Measurements from ENCODE around the gene F2.

DNA sequence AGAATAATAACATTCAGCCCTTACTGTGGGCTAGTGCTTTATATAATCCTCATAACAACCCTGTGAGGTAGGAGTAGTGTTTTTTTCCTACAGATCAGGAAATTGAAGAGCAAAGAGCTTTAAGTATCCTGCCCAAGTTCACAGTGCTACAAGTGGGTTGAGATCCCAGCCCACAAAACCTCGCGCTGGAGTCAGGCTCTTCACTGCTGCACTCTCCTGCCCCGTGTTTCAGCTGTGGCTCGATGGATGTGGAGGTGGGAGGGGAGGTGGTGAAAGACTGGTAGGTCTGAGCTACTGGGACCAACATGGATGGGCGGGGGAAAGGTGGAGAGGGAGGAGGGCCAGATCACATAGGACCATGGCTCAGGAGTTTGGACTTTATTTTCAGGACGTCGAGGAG is 12.1 kb upstream of the F2 start:
- TF ChIP-seq, protein P1, sequence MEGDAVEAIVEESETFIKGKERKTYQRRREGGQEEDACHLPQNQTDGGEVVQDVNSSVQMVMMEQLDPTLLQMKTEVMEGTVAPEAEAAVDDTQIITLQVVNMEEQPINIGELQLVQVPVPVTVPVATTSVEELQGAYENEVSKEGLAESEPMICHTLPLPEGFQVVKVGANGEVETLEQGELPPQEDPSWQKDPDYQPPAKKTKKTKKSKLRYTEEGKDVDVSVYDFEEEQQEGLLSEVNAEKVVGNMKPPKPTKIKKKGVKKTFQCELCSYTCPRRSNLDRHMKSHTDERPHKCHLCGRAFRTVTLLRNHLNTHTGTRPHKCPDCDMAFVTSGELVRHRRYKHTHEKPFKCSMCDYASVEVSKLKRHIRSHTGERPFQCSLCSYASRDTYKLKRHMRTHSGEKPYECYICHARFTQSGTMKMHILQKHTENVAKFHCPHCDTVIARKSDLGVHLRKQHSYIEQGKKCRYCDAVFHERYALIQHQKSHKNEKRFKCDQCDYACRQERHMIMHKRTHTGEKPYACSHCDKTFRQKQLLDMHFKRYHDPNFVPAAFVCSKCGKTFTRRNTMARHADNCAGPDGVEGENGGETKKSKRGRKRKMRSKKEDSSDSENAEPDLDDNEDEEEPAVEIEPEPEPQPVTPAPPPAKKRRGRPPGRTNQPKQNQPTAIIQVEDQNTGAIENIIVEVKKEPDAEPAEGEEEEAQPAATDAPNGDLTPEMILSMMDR (IDR thresholded peaks at IDR 0.05): no peak
- TF ChIP-seq POLR2A (IDR thresholded peaks at IDR 0.05) (no peak), POLR2AphosphoS5 (IDR thresholded peaks at IDR 0.05) (no peak), EP300 (IDR thresholded peaks at IDR 0.05) (no peak)
